HG03432 (cell line): Measurements from ENCODE around the gene OR5D16.
"Not testable (repeated sequence)": the region's sequence is repeated elsewhere in the genome, so short reads cannot be mapped to it uniquely, and the experiment has no call there.

Source experiments
- ATAC-seq: cut with Tn5 transposase; IDR thresholded peaks from one replicate; pipeline ENCODE4 v1.9.1; 2021; ENCODE audit warnings: mild to moderate bottlenecking, moderate library complexity; ENCODE audit not compliant: unreplicated experiment

OR5D16 gene

GRCh38 chr11:55838452-55838851 is at the start of gene OR5D16:
TSS of gene OR5D16 (plus strand) at chr11:55838752. CDS start at chr11:55838752, 0 bp downstream.
- ATAC-seq: no peak

- no peak for ATAC-seq
Observed at GRCh38 chr11:55791606-55792005, 46.9 kb upstream of the OR5D16 start.

- ATAC-seq: no peak
Observed at GRCh38 chr11:55793321-55793720, 45.2 kb upstream of the OR5D16 start.

- no peak for ATAC-seq
Observed at GRCh38 chr11:55795256-55795655, 43.3 kb upstream of the OR5D16 start, which contains the start of gene OR5D14. TSS of gene OR5D14 (plus strand) at chr11:55795556. CDS start at chr11:55795556, 0 bp downstream.

GRCh38 chr11:55806248-55806647 is 32.3 kb upstream of the OR5D16 start:
- no peak for ATAC-seq

- no peak for ATAC-seq
Observed at GRCh38 chr11:55811067-55811466, 27.5 kb upstream of the OR5D16 start, which contains the start of gene OR5L1. TSS of gene OR5L1 (plus strand) at chr11:55811367. CDS start at chr11:55811467, 100 bp downstream.

- no peak for ATAC-seq
Observed at GRCh38 chr11:55819330-55819729, 19.2 kb upstream of the OR5D16 start, which contains the start of gene OR5D18. TSS of gene OR5D18 (plus strand) at chr11:55819630. CDS start at chr11:55819630, 0 bp downstream.

- no peak for ATAC-seq
Observed at GRCh38 chr11:55826919-55827318, 11.6 kb upstream of the OR5D16 start, which contains the start of gene OR5L2. TSS of gene OR5L2 (plus strand) at chr11:55827219. CDS start at chr11:55827219, 0 bp downstream.

- ATAC-seq: no peak
Observed at GRCh38 chr11:55847453-55847852, 8.9 kb downstream of the OR5D16 start.

GRCh38 chr11:55849037-55849436 is 10.5 kb downstream of the OR5D16 start:
- no peak for ATAC-seq

- no peak for ATAC-seq
Observed at GRCh38 chr11:55852141-55852540, 13.6 kb downstream of the OR5D16 start.

GRCh38 chr11:55854704-55855103 is 16.2 kb downstream of the OR5D16 start:
- peak; percentile 59 for ATAC-seq

- ATAC-seq: not testable (repeated sequence)
Observed at GRCh38 chr11:55867354-55867753, 28.8 kb downstream of the OR5D16 start.

- not testable (repeated sequence) for ATAC-seq
Observed at GRCh38 chr11:55872731-55873130, 34.2 kb downstream of the OR5D16 start.

- ATAC-seq: not testable (repeated sequence)
Observed at GRCh38 chr11:55873146-55873545, 34.6 kb downstream of the OR5D16 start.

GRCh38 chr11:55882997-55883396 is 44.4 kb downstream of the OR5D16 start, which contains the start of gene TRIM51:
TSS of gene TRIM51 (plus strand) at chr11:55883297. CDS start at chr11:55885429, 2,132 bp downstream.
- ATAC-seq: not testable (repeated sequence)

- ATAC-seq: not testable (repeated sequence)
Observed at GRCh38 chr11:55884995-55885394, 46.4 kb downstream of the OR5D16 start.

- ATAC-seq: not testable (repeated sequence)
Observed at GRCh38 chr11:55885481-55885880, 46.9 kb downstream of the OR5D16 start.
